HG03378 (cell line): ENCODE measurements around the gene RASGEF1B.

ENCODE experiments used
- ATAC-seq: cut with Tn5 transposase; IDR thresholded peaks from one replicate; pipeline ENCODE4 v1.9.1; 2021; ENCODE audit warnings: mild to moderate bottlenecking, moderate library complexity; ENCODE audit not compliant: unreplicated experiment

RASGEF1B gene

GRCh38 chr4:81466841-81467671 lies 4.7 kb downstream of the RASGEF1B start:
- ATAC-seq, result no peak

- ATAC-seq, result no peak
These were observed 6.0 kb downstream of the RASGEF1B start for GRCh38 chr4:81465406-81466340.

GRCh38 chr4:81460834-81461233 lies 10.9 kb downstream of the RASGEF1B start:
- ATAC-seq, result no peak

GRCh38 chr4:81460191-81460701 lies 11.5 kb downstream of the RASGEF1B start:
- no peak for ATAC-seq

GRCh38 chr4:81459228-81459627 lies 12.5 kb downstream of the RASGEF1B start:
- ATAC-seq, result no peak

GRCh38 chr4:81457921-81458520 lies 13.7 kb downstream of the RASGEF1B start:
- ATAC-seq, result no peak

GRCh38 chr4:81457345-81457744 lies 14.4 kb downstream of the RASGEF1B start:
- ATAC-seq, result no peak

- ATAC-seq, result no peak
These were observed 15.8 kb downstream of the RASGEF1B start for GRCh38 chr4:81455897-81456296.

GRCh38 chr4:81454948-81455347 lies 16.8 kb downstream of the RASGEF1B start:
- no peak for ATAC-seq

GRCh38 chr4:81454499-81454898 lies 17.2 kb downstream of the RASGEF1B start:
- no peak for ATAC-seq

- ATAC-seq, result no peak
These were observed 18.7 kb downstream of the RASGEF1B start for GRCh38 chr4:81453024-81453423.

- ATAC-seq, result no peak
These were observed 19.2 kb downstream of the RASGEF1B start for GRCh38 chr4:81452452-81453006.

GRCh38 chr4:81449015-81449414 lies 22.7 kb downstream of the RASGEF1B start:
- ATAC-seq, result no peak

- ATAC-seq, result no peak
These were observed 24.0 kb downstream of the RASGEF1B start for GRCh38 chr4:81447566-81448229.

- no peak for ATAC-seq
These were observed 25.1 kb downstream of the RASGEF1B start for GRCh38 chr4:81446634-81447033.

- no peak for ATAC-seq
These were observed 26.5 kb downstream of the RASGEF1B start for GRCh38 chr4:81445196-81445595.

GRCh38 chr4:81442484-81443085 lies 29.1 kb downstream of the RASGEF1B start:
- ATAC-seq, result no peak

GRCh38 chr4:81440949-81441348 lies 30.8 kb downstream of the RASGEF1B start:
- ATAC-seq, result no peak

- no peak for ATAC-seq
These were observed 34.6 kb downstream of the RASGEF1B start for GRCh38 chr4:81436941-81437574.
